ENCODE data around the gene CDCA3.

GRCh38 chr12:6883683-6884082 is 32.6 kb upstream of the CDCA3 start:
- TF ChIP-seq CTCF (IDR thresholded peaks at IDR 0.05; ENCODE audit: insufficient read depth, low read depth, low read length) = no peak
- TF ChIP-seq EZH2 (IDR thresholded peaks at IDR 0.05; ENCODE audit: insufficient read depth, low read length) = no peak

Measured in astrocyte (in vitro differentiated cells and primary cell).